Measurements from ENCODE around the gene PLCL1.
"Not testable (repeated sequence)": the region's sequence is repeated elsewhere in the genome, so short reads cannot be mapped to it uniquely, and the experiment has no call there.

The PLCL1 gene

GRCh38 chr2:198000417-198000816 is 196.0 kb downstream of the PLCL1 start:
- no peak for DNase-seq (ENCODE audit: low spot score)

- DNase-seq (ENCODE audit: low spot score): no peak
Measured at GRCh38 chr2:198004173-198004572, 199.8 kb downstream of the PLCL1 start.

DNA sequence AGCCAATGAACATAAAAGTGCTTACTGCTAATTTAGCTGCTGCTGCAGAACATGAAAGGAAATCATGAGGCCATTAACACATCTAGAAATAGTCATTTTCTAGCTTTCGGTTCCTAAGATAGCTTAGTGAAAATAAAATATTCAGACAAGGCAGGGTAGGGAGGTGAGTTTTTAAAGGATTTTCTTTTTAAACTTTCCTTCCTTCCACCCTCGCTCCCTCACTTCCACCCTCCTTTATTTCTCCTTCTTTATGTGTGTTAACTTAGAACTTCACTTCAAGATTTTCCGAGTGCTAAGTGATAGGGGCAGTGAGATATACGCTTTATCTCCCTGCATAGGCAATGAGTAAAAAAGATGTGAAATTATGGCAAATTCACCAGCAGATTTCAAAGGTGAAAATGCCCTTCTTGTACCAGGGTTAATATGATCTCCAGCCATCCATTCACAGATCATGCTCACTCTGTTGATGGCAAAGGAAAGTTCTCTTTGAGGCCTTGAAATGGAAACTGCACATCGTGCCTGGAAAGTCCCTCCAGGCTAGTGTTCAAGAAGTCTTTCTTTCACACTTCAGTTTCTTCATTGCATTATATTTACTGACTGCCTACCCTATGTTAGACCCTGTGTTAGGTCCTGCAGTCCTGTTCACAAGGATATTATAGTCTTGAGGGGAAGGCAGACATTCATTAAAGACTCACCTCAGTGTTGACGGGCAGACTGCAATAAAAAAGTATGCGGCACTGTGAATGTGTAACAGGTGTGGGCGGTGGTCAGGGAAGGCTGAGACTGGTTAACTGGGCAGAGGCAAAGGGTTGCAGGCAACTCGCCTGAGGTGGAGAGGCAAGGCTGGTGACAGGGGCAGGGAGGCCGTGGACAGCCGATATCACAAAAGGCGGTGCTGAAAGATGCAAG is 200.8 kb downstream of the PLCL1 start:
- DNase-seq (ENCODE audit: low spot score): peak; percentile 32

DNA sequence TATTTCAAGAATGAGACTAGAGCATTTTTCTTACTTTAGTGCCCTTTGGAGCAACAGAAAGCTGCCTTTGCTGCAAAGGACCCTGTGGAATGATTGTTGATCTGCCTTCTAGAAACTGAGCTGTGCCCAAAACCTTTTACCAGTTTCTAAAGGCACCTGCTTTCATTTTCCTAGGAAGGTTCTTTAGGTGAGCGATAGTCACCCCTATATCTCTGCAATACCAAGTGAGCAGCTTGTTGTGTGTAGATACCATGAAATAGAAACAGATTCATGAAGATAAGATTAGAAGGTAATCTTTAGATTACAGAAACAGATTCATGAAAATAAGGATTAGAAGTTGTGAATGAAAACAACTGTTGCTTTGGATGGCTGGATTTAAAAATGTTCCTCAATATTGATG is 202.3 kb downstream of the PLCL1 start:
- DNase-seq (ENCODE audit: low spot score): no peak

DNA sequence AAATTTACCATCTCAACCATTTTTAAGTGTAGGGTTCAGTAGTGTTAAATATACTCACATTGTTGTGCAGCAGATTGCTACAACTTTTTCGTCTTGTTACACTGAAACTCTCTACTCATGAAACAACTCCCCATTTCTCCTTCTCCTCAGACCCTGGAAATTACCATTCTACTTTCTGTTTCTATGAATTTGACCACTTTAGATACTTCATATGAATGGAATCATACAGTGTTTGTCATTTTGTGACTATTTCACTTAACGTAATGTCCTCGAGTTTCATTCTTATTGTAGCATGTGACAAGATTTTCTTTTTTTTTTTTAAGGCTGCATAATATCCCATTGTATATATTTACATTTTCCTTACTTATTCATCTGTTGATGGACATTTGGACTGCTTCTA is 203.8 kb downstream of the PLCL1 start:
- no peak for DNase-seq (ENCODE audit: low spot score)

GRCh38 chr2:198012025-198012424 is 207.6 kb downstream of the PLCL1 start:
- DNase-seq (ENCODE audit: low spot score): no peak

- DNase-seq (ENCODE audit: low spot score): no peak
Measured at GRCh38 chr2:198016243-198016642, 211.8 kb downstream of the PLCL1 start.

- no peak for DNase-seq (ENCODE audit: low spot score)
Measured at GRCh38 chr2:198017068-198017467, 212.7 kb downstream of the PLCL1 start.

- no peak for DNase-seq (ENCODE audit: low spot score)
Measured at GRCh38 chr2:198028955-198029354, 224.6 kb downstream of the PLCL1 start.

DNA sequence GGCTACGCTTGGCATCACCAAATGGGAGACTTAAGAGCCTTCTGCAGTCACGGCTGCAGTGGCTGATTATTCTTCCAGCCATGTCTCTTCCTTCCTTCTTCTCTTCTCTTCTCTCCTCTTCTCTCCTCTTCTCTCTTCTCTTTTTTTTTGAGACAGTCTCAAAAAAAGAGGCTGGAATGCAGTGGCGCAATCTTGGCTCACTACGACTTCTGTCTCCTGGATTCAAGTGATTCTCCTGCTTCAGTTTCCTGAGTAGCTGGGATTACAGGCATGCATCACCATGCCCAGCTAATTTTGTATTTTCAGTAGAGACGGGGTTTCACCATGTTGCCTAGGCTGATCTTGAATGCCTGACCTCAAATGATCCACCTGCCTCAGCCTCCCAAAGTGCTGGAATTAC is 225.2 kb downstream of the PLCL1 start:
- not testable (repeated sequence) for DNase-seq (ENCODE audit: low spot score)

GRCh38 chr2:198033626-198034025 is 229.2 kb downstream of the PLCL1 start:
- no peak for DNase-seq (ENCODE audit: low spot score)

DNA sequence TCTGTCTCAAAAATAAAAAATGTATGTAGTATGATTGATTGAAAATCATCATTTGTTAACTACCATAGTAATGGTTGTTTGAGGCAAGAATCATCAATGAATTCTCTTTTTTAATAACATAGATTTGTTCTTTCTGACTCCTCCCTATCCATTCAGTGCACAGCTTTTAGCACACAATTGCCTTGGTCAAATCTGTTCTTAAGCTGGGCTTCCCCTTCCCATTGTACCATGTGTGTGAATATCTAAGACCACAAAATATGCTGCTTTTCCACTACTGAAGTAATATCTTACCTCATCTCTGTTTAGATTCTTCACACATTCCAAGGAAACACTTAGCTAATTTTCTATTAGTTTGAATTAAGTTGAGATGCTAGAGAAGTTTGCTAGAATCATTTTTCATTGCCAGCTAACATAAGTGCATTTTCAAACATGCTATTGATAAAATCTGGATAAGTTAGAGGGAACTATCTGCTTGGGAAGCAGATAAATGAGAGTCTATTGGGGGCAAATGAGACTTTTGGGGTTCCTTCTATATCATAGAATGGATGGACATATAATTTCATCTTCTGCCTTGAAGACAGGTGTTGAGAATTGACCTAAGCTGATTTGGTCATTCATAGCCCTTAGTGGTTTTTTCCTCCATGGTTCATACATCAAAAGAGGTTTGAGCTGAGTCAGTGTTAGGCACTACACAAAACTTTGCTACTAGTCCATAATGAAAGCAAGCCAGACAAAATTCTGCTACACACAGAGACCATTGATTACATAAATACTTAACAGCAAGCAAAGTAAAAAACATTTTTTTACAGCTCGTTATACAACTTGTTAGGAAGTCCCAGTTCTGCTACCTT is 231.9 kb downstream of the PLCL1 start:
- DNase-seq (ENCODE audit: low spot score): no peak

DNA sequence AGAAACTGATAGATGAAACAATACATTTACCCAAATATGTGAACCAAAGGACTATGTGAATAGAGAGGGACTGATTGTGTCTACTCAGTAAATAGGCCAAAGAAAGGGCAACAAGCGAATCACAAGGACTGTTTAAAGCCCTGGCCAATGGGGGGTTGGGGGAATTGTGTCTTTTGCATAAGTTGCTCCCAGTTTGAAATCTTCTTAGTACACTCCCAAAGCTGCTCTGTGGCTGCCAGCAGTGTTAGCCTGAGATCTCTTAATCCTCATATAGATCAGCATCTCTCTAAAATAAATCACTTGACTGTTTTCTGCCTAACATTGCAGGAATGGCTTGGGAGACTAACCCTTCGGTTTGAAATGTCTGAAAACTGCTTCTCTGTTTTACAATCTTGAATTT is 236.4 kb downstream of the PLCL1 start:
- no peak for DNase-seq (ENCODE audit: low spot score)

- no peak for DNase-seq (ENCODE audit: low spot score)
Measured at GRCh38 chr2:198042189-198042588, 237.8 kb downstream of the PLCL1 start.

GRCh38 chr2:198044777-198045176 is 240.4 kb downstream of the PLCL1 start:
- peak; percentile 10 for DNase-seq (ENCODE audit: low spot score)

GRCh38 chr2:198045227-198045626 is 240.8 kb downstream of the PLCL1 start:
- DNase-seq (ENCODE audit: low spot score): no peak

DNA sequence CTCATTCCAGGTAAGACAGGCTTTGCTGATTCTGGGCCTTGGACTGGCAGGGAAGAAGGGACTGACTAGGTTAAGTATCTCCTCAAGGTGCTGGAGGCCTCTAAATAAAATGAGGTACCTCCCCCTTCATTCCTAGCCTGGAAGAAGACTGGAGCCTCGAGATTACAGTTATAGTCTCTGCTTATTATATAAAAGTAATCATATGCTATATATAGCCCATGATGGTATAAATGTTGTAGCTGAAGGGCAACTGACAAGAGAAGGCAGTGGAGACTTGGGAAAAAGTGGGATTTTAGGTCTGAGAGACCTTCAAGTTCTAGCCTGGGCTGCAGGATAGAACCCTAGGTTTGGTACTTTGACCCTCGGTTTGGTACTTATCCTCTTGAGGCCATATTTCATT is 248.3 kb downstream of the PLCL1 start:
- no peak for DNase-seq (ENCODE audit: low spot score)

DNA sequence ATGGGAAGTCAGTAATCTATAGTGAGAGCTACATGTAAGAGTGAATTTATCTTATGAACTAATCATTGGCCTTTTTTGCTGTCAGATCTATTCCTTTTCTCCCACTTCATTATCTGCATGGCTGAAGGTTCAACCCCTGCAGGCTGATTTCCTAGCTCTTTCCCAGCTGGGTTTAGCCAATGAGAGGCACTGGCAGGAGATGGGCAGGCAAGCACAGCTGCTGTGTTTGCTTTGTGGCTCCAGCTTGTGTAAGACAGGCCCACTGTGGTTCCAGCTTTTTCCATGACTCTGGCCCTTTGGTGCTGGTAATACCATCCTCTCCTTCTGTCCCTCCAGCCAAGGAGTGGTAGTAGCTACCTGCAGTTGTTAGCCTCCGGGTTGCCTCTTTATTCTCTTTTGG is 248.8 kb downstream of the PLCL1 start:
- no peak for DNase-seq (ENCODE audit: low spot score)

- DNase-seq (ENCODE audit: low spot score): no peak
Measured at GRCh38 chr2:198053776-198054175, 249.4 kb downstream of the PLCL1 start.

DNA sequence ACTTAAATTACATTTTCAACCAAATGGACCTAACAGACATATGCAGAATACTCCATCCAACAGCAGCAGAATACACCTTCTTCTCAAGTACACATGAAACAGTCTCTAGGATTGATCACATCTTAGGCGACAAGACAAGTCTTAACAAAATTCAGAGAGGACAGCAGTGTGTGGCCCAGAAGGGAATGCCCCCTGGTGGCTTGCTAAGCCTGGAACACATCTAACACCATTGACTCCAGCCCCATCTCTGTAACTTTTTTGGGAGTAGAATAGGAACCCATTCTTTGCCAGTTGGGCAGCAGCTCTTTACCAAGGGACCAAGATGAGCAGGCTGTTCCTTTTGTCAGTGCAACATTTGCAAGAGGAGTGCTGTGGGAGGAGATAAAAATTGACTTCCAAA is 249.9 kb downstream of the PLCL1 start:
- peak; percentile 37 for DNase-seq (ENCODE audit: low spot score)

DNA sequence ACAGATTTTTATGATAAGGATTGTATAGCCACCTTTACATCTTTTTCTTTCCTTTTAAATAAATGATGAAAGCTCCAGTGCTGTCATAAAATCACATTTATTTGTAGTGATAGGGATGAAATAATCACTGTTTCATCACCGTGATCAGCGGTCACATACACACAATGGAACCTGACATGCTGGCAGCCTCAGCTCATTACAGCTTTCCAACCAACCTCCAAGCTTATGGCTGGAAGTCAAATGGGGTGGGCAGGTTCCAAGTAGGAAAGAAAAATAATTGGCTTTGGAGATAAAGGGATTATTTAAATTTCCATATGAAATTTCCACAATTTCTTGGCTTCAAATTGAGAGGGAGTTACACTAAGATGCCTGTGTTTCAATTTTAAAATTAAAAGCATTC is 251.3 kb downstream of the PLCL1 start:
- DNase-seq (ENCODE audit: low spot score): no peak

GRCh38 chr2:198056836-198057235 is 252.4 kb downstream of the PLCL1 start:
- no peak for DNase-seq (ENCODE audit: low spot score)

DNA sequence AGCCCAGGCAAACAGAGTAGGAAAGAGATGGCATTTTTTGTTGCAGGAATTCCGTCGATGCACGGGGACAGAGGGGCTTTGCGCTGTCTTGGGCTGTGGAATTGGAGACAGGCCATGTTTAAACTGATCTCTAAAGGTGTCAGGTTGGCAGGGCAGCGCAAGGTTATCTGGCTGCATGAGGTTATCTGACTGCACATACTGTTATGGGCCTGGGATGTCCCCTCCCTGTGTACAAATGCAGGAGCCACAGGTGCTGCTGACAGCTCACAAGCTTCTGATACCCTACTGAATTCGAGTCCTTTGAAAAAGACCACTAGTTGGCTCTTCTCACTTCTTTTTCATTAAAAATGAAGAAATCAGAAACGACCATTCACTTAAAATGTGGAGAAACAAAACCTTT is 255.4 kb downstream of the PLCL1 start:
- DNase-seq (ENCODE audit: low spot score): no peak

Measured in CD4-positive, alpha-beta T cell treated with Interleukin-2 at 100 ng/mL for 4 hours (primary cell).